ENCODE results near the gene WNT2B.

Gene WNT2B

GRCh38 chr1:112548547-112548946 is 39.8 kb downstream of the WNT2B start:
- no peak overlapping the region for H3K4me2 ChIP-seq (ENCODE audit: low read length)
- TF ChIP-seq CTCF (IDR thresholded peaks at IDR 0.05; ENCODE audit: low read depth, low read length) (no peak), EZH2phosphoT487 (IDR thresholded peaks at IDR 0.05; ENCODE audit: low read depth) (no peak)
- H3K79me2 ChIP-seq (ENCODE audit: low read length) = no peaks in the 10 kb centered on the region
- no peaks in the 10 kb centered on the region for H3K27me3 ChIP-seq (ENCODE audit: low read depth, low read length)
- H4K20me1 ChIP-seq (ENCODE audit: insufficient read depth, low read length) = no peaks in the 10 kb centered on the region
- H3K9me3 ChIP-seq (ENCODE audit: insufficient read depth, low read length) = no peaks in the 10 kb centered on the region
- no peak overlapping the region for H3K4me3 ChIP-seq (ENCODE audit: low read length)
- no peak overlapping the region for H3K27ac ChIP-seq (ENCODE audit: low read length)
- H2AFZ ChIP-seq (ENCODE audit: low read depth, low read length) = no peak overlapping the region
- no peaks in the 10 kb centered on the region for H3K4me1 ChIP-seq (ENCODE audit: low read length)
- no peaks in the 10 kb centered on the region for H3K36me3 ChIP-seq (replicated peaks; ENCODE audit: low read depth, low read length)
- no peak overlapping the region for H3K9ac ChIP-seq (ENCODE audit: low read length)

- H3K79me2 ChIP-seq (ENCODE audit: low read length) = no peaks in the 10 kb centered on the region
- no peak overlapping the region for H3K4me2 ChIP-seq (ENCODE audit: low read length)
- H3K27ac ChIP-seq (ENCODE audit: low read length) = no peak overlapping the region
- H4K20me1 ChIP-seq (ENCODE audit: insufficient read depth, low read length) = no peaks in the 10 kb centered on the region
- no peaks in the 10 kb centered on the region for H3K27me3 ChIP-seq (ENCODE audit: low read depth, low read length)
- no peak overlapping the region for H3K4me3 ChIP-seq (ENCODE audit: low read length)
- no peak overlapping the region for H2AFZ ChIP-seq (ENCODE audit: low read depth, low read length)
- H3K9ac ChIP-seq (ENCODE audit: low read length) = no peak overlapping the region
- no peaks in the 10 kb centered on the region for H3K36me3 ChIP-seq (replicated peaks; ENCODE audit: low read depth, low read length)
- no peaks in the 10 kb centered on the region for H3K9me3 ChIP-seq (ENCODE audit: insufficient read depth, low read length)
- TF ChIP-seq EZH2phosphoT487 (IDR thresholded peaks at IDR 0.05; ENCODE audit: low read depth) = no peak
- TF ChIP-seq CTCF (IDR thresholded peaks at IDR 0.05; ENCODE audit: low read depth, low read length) = no peak
- no peaks in the 10 kb centered on the region for H3K4me1 ChIP-seq (ENCODE audit: low read length)
These were observed 40.8 kb downstream of the WNT2B start for GRCh38 chr1:112549590-112549989.

GRCh38 chr1:112554411-112554810 is 45.6 kb downstream of the WNT2B start:
- Histone ChIP-seq H4K20me1 (ENCODE audit: insufficient read depth, low read length) (no peaks in the 10 kb centered on the region), H3K4me2 (ENCODE audit: low read length) (no peak overlapping the region), H3K27ac (ENCODE audit: low read length) (no peak overlapping the region)

GRCh38 chr1:112557385-112557784 is 48.6 kb downstream of the WNT2B start:
- H3K9ac ChIP-seq (ENCODE audit: low read length) = no peak overlapping the region
- no peak overlapping the region for H3K4me3 ChIP-seq (ENCODE audit: low read length)
- H3K27me3 ChIP-seq (ENCODE audit: low read depth, low read length) = no peaks in the 10 kb centered on the region
- H3K4me1 ChIP-seq (ENCODE audit: low read length) = peaks cover 7% of the 10 kb centered on the region
- no peak overlapping the region for H2AFZ ChIP-seq (ENCODE audit: low read depth, low read length)
- no peaks in the 10 kb centered on the region for H4K20me1 ChIP-seq (ENCODE audit: insufficient read depth, low read length)
- H3K9me3 ChIP-seq (ENCODE audit: insufficient read depth, low read length) = no peaks in the 10 kb centered on the region
- TF ChIP-seq EZH2phosphoT487 (IDR thresholded peaks at IDR 0.05; ENCODE audit: low read depth) (no peak), CTCF (IDR thresholded peaks at IDR 0.05; ENCODE audit: low read depth, low read length) (no peak)
- H3K27ac ChIP-seq (ENCODE audit: low read length) = no peak overlapping the region
- no peaks in the 10 kb centered on the region for H3K36me3 ChIP-seq (replicated peaks; ENCODE audit: low read depth, low read length)
- H3K4me2 ChIP-seq (ENCODE audit: low read length) = no peak overlapping the region
- no peaks in the 10 kb centered on the region for H3K79me2 ChIP-seq (ENCODE audit: low read length)

More at GRCh38 chr1:112554411-112554810, 45.6 kb downstream of the WNT2B start:
- TF ChIP-seq EZH2phosphoT487 (IDR thresholded peaks at IDR 0.05; ENCODE audit: low read depth) (no peak), CTCF (IDR thresholded peaks at IDR 0.05; ENCODE audit: low read depth, low read length) (no peak)
- no peak overlapping the region for H3K4me3 ChIP-seq (ENCODE audit: low read length)
- no peaks in the 10 kb centered on the region for H3K27me3 ChIP-seq (ENCODE audit: low read depth, low read length)
- no peaks in the 10 kb centered on the region for H3K79me2 ChIP-seq (ENCODE audit: low read length)
- H2AFZ ChIP-seq (ENCODE audit: low read depth, low read length) = no peak overlapping the region
- H3K9me3 ChIP-seq (ENCODE audit: insufficient read depth, low read length) = no peaks in the 10 kb centered on the region
- peaks cover 7% of the 10 kb centered on the region for H3K4me1 ChIP-seq (ENCODE audit: low read length)
- H3K36me3 ChIP-seq (replicated peaks; ENCODE audit: low read depth, low read length) = no peaks in the 10 kb centered on the region
- H3K9ac ChIP-seq (ENCODE audit: low read length) = no peak overlapping the region

Measured in OCI-LY3 (cell line).